GM19468 (cell line): ENCODE measurements around the gene SIPA1L2.
A peak's percentile ranks its signal among the peaks of the same experiment; 100 is the strongest.

Experiments
- ATAC-seq: cut with Tn5 transposase; IDR thresholded peaks from one replicate; pipeline ENCODE4 v1.9.1; 2021; ENCODE audit warnings: mild to moderate bottlenecking, moderate library complexity, moderate number of reproducible peaks; ENCODE audit not compliant: unreplicated experiment; ENCODE audit errors: extremely low read depth

SIPA1L2 gene

GRCh38 chr1:232648316-232648715 lies 18.4 kb upstream of the SIPA1L2 start:
- ATAC-seq, result no peak

- ATAC-seq, result no peak
These were observed 14.3 kb upstream of the SIPA1L2 start for GRCh38 chr1:232644209-232644608.

GRCh38 chr1:232643251-232643650 lies 13.3 kb upstream of the SIPA1L2 start:
- ATAC-seq, result no peak

- ATAC-seq, result no peak
These were observed 11.6 kb upstream of the SIPA1L2 start for GRCh38 chr1:232641507-232641906.

GRCh38 chr1:232636799-232637198 lies 6.9 kb upstream of the SIPA1L2 start:
- ATAC-seq, result no peak

GRCh38 chr1:232635778-232636356 lies 5.9 kb upstream of the SIPA1L2 start:
- peak; percentile 72 for ATAC-seq

GRCh38 chr1:232635279-232635678 lies 5.3 kb upstream of the SIPA1L2 start:
- no peak for ATAC-seq

GRCh38 chr1:232634096-232634495 lies 4.2 kb upstream of the SIPA1L2 start:
- ATAC-seq, result no peak

- ATAC-seq, result no peak
These were observed 912 bp upstream of the SIPA1L2 start for GRCh38 chr1:232630894-232631195.

GRCh38 chr1:232629250-232630046 lies 485 bp downstream of the SIPA1L2 start:
- peak; percentile 18 for ATAC-seq

GRCh38 chr1:232628335-232629249 lies 1.3 kb downstream of the SIPA1L2 start:
- no peak for ATAC-seq

- ATAC-seq, result peak; percentile 12
These were observed 2.1 kb downstream of the SIPA1L2 start for GRCh38 chr1:232627645-232628334.

- ATAC-seq, result no peak
These were observed 2.8 kb downstream of the SIPA1L2 start for GRCh38 chr1:232627171-232627570.

GRCh38 chr1:232626452-232626851 lies 3.5 kb downstream of the SIPA1L2 start:
- ATAC-seq, result no peak

GRCh38 chr1:232625319-232625868 lies 4.5 kb downstream of the SIPA1L2 start:
- ATAC-seq, result no peak

GRCh38 chr1:232624546-232625281 lies 5.2 kb downstream of the SIPA1L2 start:
- no peak for ATAC-seq

GRCh38 chr1:232622981-232623380 lies 7.0 kb downstream of the SIPA1L2 start:
- ATAC-seq, result no peak

- ATAC-seq, result no peak
These were observed 7.6 kb downstream of the SIPA1L2 start for GRCh38 chr1:232622378-232622777.

GRCh38 chr1:232621050-232621449 lies 8.9 kb downstream of the SIPA1L2 start:
- no peak for ATAC-seq
